Panc1 (cell line): ENCODE data around the gene CHL1. TPM values are rescaled to one million over a fixed set of nuclear protein-coding genes. Genes with fewer than 3 reads are reported as not detected.

Source experiments
- ATAC-seq: fragments of 200-7000 bp; cut with Tn5 transposase; 2 replicates; pipeline ENCODE4 v1.9.1; 2020; ENCODE audit warnings: mild to moderate bottlenecking, moderate library complexity
- BruUV-seq: library from RNA; stranded (reverse); fragments of 400-500 nt; replicated peaks from 2 replicates; lab custom pipeline; 2021; lab: Mats Ljungman, UMichigan
- CTCF ChIA-PET: fragments of 300-600 bp; sonication (Branson Sonifier 250); formaldehyde crosslinking; loops from one replicate; lab custom pipeline; 2022; ENCODE audit warnings: antibody characterized with exemption; lab: Charles Lee
- POLR2A ChIA-PET: fragments of 300-600 bp; sonication (Branson Sonifier 250); formaldehyde crosslinking; loops from one replicate; lab custom pipeline; 2022; ENCODE audit warnings: antibody characterized with exemption; lab: Charles Lee
- DNase-seq: peaks from one replicate; pipeline ENCODE4 v3.0.0-alpha.2; 2010; ENCODE audit warnings: low read depth, low spot score
- H3K27ac ChIP-seq: 2 replicates; pipeline ENCODE4 v1.5.1; 2011; ENCODE audit warnings: mild to moderate bottlenecking, low read length, inconsistent platforms
- H3K27me3 ChIP-seq: fragments of 200-500 bp; sonication (Bioruptor generic); 2 replicates; pipeline ENCODE4 v1.6.0; 2014; ENCODE audit warnings: low read length, inconsistent platforms; ENCODE audit not compliant: control insufficient read depth, insufficient read depth
- H3K36me3 ChIP-seq: fragments of 200-500 bp; sonication (Bioruptor generic); 2 replicates; pipeline ENCODE4 v1.5.1; 2014; ENCODE audit warnings: inconsistent platforms, mild to moderate bottlenecking, low read length, moderate library complexity; ENCODE audit not compliant: control insufficient read depth, insufficient read depth
- H3K4me1 ChIP-seq: 2 replicates; pipeline ENCODE4 v1.5.1; 2011; ENCODE audit warnings: inconsistent platforms, mild to moderate bottlenecking, low read length, moderate library complexity; ENCODE audit not compliant: control insufficient read depth, insufficient read depth
- H3K4me3 ChIP-seq, 2 experiments: 2 replicates each; pipeline ENCODE4 v1.5.1; 2011 to 2012; ENCODE audit warnings: low read depth in 2 of 2, low read length in 2 of 2, mild to moderate bottlenecking in 2 of 2, inconsistent platforms in 1 of 2, moderate library complexity in 1 of 2
- H3K9me3 ChIP-seq: fragments of 200-500 bp; sonication (Bioruptor generic); 2 replicates; pipeline ENCODE4 v1.5.1; 2014; ENCODE audit warnings: low read depth, mild to moderate bottlenecking, inconsistent platforms, low read length, moderate library complexity; ENCODE audit not compliant: control insufficient read depth, insufficient read depth
- POLR2AphosphoS5 ChIP-seq: IDR thresholded peaks from 2 replicates; pipeline ENCODE4 v1.6.1; 2012; ENCODE audit warnings: mild to moderate bottlenecking, low read depth, low read length, moderate library complexity
- SIN3A ChIP-seq: IDR thresholded peaks from 2 replicates; pipeline ENCODE4 v1.6.1; 2012; ENCODE audit warnings: low read depth, mild to moderate bottlenecking, low read length, moderate library complexity, borderline replicate concordance; ENCODE audit not compliant: insufficient read depth
- TCF7L2 ChIP-seq: IDR thresholded peaks from 2 replicates; pipeline ENCODE4 v1.6.1; 2011; ENCODE audit warnings: mild to moderate bottlenecking, low read depth, low read length, inconsistent platforms
- in situ Hi-C: cut with HindIII; loops from 2 replicates; pipeline ENCODE4 v1.10.0; 2016; ENCODE audit warnings: low sequenced_read_pairs, low pct_unique_long_range_greater_than_20kb
- intact Hi-C: fragments of 100-400 bp; cut with micrococcal nuclease; formaldehyde crosslinking; loops from one replicate; pipeline ENCODE4 v1.10.0; 2022; ENCODE audit not compliant: unreplicated experiment
- total RNA-seq: library from RNA; stranded (reverse); gene quantifications from one replicate; pipeline ENCODE4 v1.2.1, GENCODE V29; 2021; ENCODE audit not compliant: unreplicated experiment
- TF ChIP-seq, protein P1 (sequence below), 2 experiments: IDR thresholded peaks; 2 replicates each; pipeline ENCODE4 v1.6.1; 2011 to 2012; ENCODE audit warnings: low read depth in 2 of 2, control low read depth in 1 of 2, low read length in 1 of 2, mild to moderate bottlenecking in 1 of 2, moderate library complexity in 1 of 2; ENCODE audit not compliant: insufficient read depth in 1 of 2
- TF ChIP-seq, protein P2 (sequence below): fragments of 450-650 bp; IDR thresholded peaks from 2 replicates; pipeline ENCODE4 v1.5.1; 2017; ENCODE audit warnings: mild to moderate bottlenecking

Gene CHL1
- total RNA-seq, 1 experiment from 2014 or later, result not detected

DNA sequence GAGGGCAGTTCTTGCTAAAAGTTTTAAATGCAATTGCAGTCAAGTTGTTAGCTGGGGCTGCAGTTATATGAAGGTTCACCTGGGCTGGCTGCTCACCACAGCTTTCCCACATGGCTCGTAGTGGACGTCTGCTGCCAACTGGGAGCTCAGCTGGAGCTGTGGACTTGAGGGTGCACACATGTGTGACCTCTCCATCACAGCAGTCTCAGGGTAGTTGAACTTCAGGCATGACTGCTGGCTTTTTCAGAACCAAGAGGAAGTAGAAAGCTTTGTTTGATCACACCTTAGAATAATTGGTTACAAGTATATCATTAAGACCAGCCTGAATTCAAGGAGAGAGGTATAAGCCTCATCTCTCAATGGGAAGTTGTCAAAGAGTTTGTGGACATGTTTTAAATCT is 74.1 kb downstream of the CHL1 start:
- in situ Hi-C loops, result no loop called here
- ChIA-PET POLR2A (no interaction called here), CTCF (no interaction called here)
- Histone ChIP-seq H3K4me1 (no peaks in the 10 kb centered on the region), H3K36me3 (no peaks in the 10 kb centered on the region), H3K9me3 (no peaks in the 10 kb centered on the region), H3K27me3 (no peaks in the 10 kb centered on the region), H3K4me3 (no peak overlapping the region), H3K27ac (no peak overlapping the region)
- intact Hi-C loops, result no loop called here
- no TSS peak for BruUV-seq
- TF ChIP-seq, protein P1, sequence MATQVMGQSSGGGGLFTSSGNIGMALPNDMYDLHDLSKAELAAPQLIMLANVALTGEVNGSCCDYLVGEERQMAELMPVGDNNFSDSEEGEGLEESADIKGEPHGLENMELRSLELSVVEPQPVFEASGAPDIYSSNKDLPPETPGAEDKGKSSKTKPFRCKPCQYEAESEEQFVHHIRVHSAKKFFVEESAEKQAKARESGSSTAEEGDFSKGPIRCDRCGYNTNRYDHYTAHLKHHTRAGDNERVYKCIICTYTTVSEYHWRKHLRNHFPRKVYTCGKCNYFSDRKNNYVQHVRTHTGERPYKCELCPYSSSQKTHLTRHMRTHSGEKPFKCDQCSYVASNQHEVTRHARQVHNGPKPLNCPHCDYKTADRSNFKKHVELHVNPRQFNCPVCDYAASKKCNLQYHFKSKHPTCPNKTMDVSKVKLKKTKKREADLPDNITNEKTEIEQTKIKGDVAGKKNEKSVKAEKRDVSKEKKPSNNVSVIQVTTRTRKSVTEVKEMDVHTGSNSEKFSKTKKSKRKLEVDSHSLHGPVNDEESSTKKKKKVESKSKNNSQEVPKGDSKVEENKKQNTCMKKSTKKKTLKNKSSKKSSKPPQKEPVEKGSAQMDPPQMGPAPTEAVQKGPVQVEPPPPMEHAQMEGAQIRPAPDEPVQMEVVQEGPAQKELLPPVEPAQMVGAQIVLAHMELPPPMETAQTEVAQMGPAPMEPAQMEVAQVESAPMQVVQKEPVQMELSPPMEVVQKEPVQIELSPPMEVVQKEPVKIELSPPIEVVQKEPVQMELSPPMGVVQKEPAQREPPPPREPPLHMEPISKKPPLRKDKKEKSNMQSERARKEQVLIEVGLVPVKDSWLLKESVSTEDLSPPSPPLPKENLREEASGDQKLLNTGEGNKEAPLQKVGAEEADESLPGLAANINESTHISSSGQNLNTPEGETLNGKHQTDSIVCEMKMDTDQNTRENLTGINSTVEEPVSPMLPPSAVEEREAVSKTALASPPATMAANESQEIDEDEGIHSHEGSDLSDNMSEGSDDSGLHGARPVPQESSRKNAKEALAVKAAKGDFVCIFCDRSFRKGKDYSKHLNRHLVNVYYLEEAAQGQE (IDR thresholded peaks at IDR 0.05; ENCODE audit: insufficient read depth in 1 of 2, low read depth in 2 of 2, low read length in 1 of 2), result no peak
- TF ChIP-seq TCF7L2, result no peak
- TF ChIP-seq SIN3A, result no peak
- no peak for TF ChIP-seq POLR2AphosphoS5
- TF ChIP-seq, protein P2, sequence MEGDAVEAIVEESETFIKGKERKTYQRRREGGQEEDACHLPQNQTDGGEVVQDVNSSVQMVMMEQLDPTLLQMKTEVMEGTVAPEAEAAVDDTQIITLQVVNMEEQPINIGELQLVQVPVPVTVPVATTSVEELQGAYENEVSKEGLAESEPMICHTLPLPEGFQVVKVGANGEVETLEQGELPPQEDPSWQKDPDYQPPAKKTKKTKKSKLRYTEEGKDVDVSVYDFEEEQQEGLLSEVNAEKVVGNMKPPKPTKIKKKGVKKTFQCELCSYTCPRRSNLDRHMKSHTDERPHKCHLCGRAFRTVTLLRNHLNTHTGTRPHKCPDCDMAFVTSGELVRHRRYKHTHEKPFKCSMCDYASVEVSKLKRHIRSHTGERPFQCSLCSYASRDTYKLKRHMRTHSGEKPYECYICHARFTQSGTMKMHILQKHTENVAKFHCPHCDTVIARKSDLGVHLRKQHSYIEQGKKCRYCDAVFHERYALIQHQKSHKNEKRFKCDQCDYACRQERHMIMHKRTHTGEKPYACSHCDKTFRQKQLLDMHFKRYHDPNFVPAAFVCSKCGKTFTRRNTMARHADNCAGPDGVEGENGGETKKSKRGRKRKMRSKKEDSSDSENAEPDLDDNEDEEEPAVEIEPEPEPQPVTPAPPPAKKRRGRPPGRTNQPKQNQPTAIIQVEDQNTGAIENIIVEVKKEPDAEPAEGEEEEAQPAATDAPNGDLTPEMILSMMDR, result no peak
- DNase-seq (no peak), ATAC-seq (no peak)

DNA sequence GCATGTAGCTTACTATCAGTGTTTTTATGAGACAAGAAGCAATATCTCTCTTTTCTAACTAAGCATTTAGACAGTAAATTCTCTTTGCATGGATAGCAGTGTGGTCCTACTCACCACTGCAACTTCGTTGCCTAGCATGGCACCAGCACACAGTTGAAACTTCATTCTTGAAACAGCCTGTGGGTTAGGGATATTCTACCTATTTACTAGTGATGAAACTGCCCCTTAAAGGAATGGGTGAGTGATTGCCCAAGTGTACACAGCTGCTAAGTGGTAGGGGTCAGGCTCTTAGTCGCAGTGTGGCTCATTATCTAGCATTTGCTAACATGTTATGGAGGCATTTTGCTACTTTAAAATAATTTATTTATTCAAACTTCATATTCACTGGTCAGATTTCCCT is 78.4 kb downstream of the CHL1 start:
- Histone ChIP-seq H3K4me1 (no peaks in the 10 kb centered on the region), H3K9me3 (no peaks in the 10 kb centered on the region), H3K36me3 (no peaks in the 10 kb centered on the region), H3K4me3 (no peak overlapping the region), H3K27me3 (no peaks in the 10 kb centered on the region), H3K27ac (no peak overlapping the region)
- TF ChIP-seq, protein P2, result no peak
- TF ChIP-seq SIN3A, result no peak
- TF ChIP-seq, protein P1 (IDR thresholded peaks at IDR 0.05; ENCODE audit: insufficient read depth in 1 of 2, low read depth in 2 of 2, low read length in 1 of 2), result no peak
- TF ChIP-seq TCF7L2, result no peak
- no peak for TF ChIP-seq POLR2AphosphoS5
- DNase-seq (no peak), ATAC-seq (no peak)
- ChIA-PET POLR2A (no interaction called here), CTCF (no interaction called here)
- intact Hi-C loops (no loop called here), in situ Hi-C loops (no loop called here)
- BruUV-seq, result no TSS peak
